ENCODE measurements around the gene FTO. TPM values are rescaled to one million over a fixed set of nuclear protein-coding genes. Genes with fewer than 3 reads are reported as not detected.

Gene FTO
- total RNA-seq, 1 donor from 2014 or later, result 106 TPM

DNA sequence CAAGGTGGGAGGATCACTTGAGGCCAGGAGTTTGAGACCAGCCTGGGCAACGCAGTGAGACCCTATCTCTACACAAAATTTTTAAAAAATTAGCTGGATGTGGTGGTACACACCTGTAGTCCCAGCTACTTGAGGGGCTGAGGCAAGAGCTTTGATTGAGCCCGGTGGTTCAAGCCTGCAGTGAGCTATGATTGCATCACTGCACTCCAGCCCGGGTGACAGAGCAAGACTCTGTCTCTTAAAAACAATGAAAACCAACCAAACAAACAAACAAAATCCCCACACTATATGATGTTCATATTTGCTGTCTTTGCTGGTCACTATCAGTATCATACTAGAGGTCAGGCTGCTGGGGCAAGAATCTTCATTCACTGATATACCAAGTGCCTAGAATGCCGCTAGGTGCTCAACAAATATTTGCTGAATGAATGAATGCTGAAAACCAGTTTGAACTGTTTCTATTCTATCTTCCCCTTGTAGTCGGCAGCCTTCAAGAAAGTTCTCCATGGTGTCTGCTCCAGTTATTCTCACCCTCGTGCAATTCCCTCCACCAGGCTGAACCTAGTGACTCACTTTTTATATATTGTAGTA, 455.6 kb downstream of the FTO start:
- Mint-ChIP-seq H3K4me3 (ENCODE audit: unreplicated experiment) (no peak overlapping the region), H3K27ac (ENCODE audit: unreplicated experiment) (no peak overlapping the region)
- TF ChIP-seq CTCF (IDR thresholded peaks at IDR 0.05; ENCODE audit: partially characterized antibody, unreplicated experiment), result no peak

DNA sequence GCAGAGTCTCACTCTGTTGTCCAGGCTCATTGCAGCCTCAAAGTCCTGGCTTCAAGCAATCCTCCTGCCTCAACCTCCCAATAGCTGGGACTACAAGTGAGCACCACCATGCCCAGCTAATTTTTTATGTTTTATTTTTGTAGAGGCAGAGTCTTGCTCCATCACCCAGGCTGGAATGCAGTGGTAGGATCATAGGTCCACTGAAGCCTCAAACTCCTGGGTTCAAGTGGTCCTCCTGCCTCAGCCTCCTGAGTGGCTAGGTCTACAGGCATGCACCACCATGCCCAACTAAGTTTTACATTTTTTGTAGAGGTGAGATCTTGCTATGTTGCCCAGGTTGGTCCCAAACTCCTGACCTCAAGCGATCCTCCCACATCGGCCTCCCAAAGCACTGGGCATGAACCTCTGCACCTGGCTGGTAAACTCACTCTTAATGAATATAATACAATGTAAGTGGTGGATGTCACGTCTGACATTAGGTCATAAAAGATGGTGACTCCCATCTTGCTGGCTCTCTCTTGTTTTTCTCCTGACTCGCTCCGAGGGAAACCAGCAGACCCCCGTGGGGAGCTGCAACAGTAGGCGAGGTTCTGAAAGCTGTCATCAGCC, 456.4 kb downstream of the FTO start:
- H3K36me3 Mint-ChIP-seq (ENCODE audit: unreplicated experiment), result peaks cover 8% of the 10 kb centered on the region
- DNase-seq, result no peak
- H3K27me3 Mint-ChIP-seq (ENCODE audit: unreplicated experiment), result no peaks in the 10 kb centered on the region
- H3K27ac Mint-ChIP-seq (ENCODE audit: unreplicated experiment), result no peak overlapping the region
- peaks cover 5% of the 10 kb centered on the region for H3K4me1 Mint-ChIP-seq (ENCODE audit: low read depth, unreplicated experiment)
- no peak for TF ChIP-seq CTCF (IDR thresholded peaks at IDR 0.05; ENCODE audit: partially characterized antibody, unreplicated experiment)
- H3K9me3 Mint-ChIP-seq (ENCODE audit: unreplicated experiment), result peaks cover 2% of the 10 kb centered on the region
- H3K4me3 Mint-ChIP-seq (ENCODE audit: unreplicated experiment), result no peak overlapping the region

More for the DNA sequence above, 455.6 kb downstream of the FTO start:
- no peaks in the 10 kb centered on the region for H3K27me3 Mint-ChIP-seq (ENCODE audit: unreplicated experiment)
- H3K4me1 Mint-ChIP-seq (ENCODE audit: low read depth, unreplicated experiment), result no peaks in the 10 kb centered on the region
- peaks cover 2% of the 10 kb centered on the region for H3K9me3 Mint-ChIP-seq (ENCODE audit: unreplicated experiment)
- H3K36me3 Mint-ChIP-seq (ENCODE audit: unreplicated experiment), result peaks cover 8% of the 10 kb centered on the region
- DNase-seq, result no peak

- no peak for TF ChIP-seq CTCF (IDR thresholded peaks at IDR 0.05; ENCODE audit: partially characterized antibody, unreplicated experiment)
- peaks cover 5% of the 10 kb centered on the region for H3K36me3 Mint-ChIP-seq (ENCODE audit: unreplicated experiment)
- peaks cover 2% of the 10 kb centered on the region for H3K9me3 Mint-ChIP-seq (ENCODE audit: unreplicated experiment)
- H3K4me1 Mint-ChIP-seq (ENCODE audit: low read depth, unreplicated experiment), result peaks cover 5% of the 10 kb centered on the region
- no peaks in the 10 kb centered on the region for H3K27me3 Mint-ChIP-seq (ENCODE audit: unreplicated experiment)
- no peak overlapping the region for H3K27ac Mint-ChIP-seq (ENCODE audit: unreplicated experiment)
- no peak for DNase-seq
- H3K4me3 Mint-ChIP-seq (ENCODE audit: unreplicated experiment), result no peak overlapping the region
These were observed 457.3 kb downstream of the FTO start for GRCh38 chr16:54160939-54161897.

DNA sequence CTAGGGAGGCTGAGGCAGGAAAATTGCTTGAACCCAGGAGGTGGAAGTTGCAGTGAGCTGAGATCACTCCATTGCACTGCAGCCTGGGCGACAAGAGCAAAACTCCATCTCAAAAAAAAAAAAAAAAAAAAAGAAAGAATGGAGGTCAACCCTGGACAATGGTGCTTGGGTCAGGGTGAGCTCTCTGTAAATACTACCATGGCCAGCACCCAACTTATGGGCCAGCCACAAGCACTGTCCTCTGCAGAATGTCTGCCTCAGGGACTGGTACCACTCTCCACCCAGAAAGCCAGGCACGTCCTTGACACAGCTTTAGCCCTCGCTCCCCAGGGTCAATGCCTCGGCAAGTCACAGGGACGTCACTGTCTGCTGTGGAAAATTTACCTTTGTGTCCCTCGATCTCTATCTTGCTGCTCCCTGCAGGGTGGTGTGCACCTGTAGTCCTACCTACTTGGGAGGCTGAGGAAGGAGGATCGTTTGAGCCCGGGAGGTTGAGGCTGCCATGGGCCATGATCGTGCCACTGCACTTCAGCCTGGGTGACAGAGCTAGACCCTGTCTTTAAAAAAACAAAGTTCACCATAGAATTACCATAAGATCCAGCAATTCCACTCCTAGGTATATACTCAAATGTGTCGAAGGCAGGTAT, 459.4 kb downstream of the FTO start:
- Mint-ChIP-seq H3K27ac (ENCODE audit: unreplicated experiment) (no peak overlapping the region), H3K4me1 (ENCODE audit: low read depth, unreplicated experiment) (peaks cover 5% of the 10 kb centered on the region), H3K27me3 (ENCODE audit: unreplicated experiment) (peaks cover 1% of the 10 kb centered on the region), H3K9me3 (ENCODE audit: unreplicated experiment) (peaks cover 2% of the 10 kb centered on the region), H3K36me3 (ENCODE audit: unreplicated experiment) (no peaks in the 10 kb centered on the region), H3K4me3 (ENCODE audit: unreplicated experiment) (no peak overlapping the region)
- TF ChIP-seq CTCF (IDR thresholded peaks at IDR 0.05; ENCODE audit: partially characterized antibody, unreplicated experiment), result no peak
- DNase-seq, result no peak
